GM10248 (cell line): ENCODE data around the gene SNX3.
"Not testable (repeated sequence)": the region's sequence is repeated elsewhere in the genome, so short reads cannot be mapped to it uniquely, and the experiment has no call there.

Source experiments
- CTCF ChIA-PET: fragments of 300-600 bp; sonication (Branson Sonifier 250); formaldehyde crosslinking; extraction: SDS; loops from one replicate; lab custom pipeline; 2021; ENCODE audit warnings: antibody characterized with exemption; lab: Yijun Ruan, JAX
- POLR2A ChIA-PET: fragments of 350-650 bp; sonication (Branson Sonifier 250); formaldehyde crosslinking; extraction: SDS; loops from one replicate; lab custom pipeline; 2020; ENCODE audit warnings: antibody characterized with exemption; lab: Yijun Ruan, JAX
- DNase-seq: peaks from one replicate; pipeline ENCODE4 v3.0.0; 2012; ENCODE audit errors: extremely low spot score
- CTCF ChIP-seq: IDR thresholded peaks from 2 replicates; pipeline ENCODE4 v1.5.1; 2012; ENCODE audit warnings: mild to moderate bottlenecking, low read depth; ENCODE audit errors: extremely low read depth, missing control alignments, control extremely low read depth

SNX3 gene

DNA sequence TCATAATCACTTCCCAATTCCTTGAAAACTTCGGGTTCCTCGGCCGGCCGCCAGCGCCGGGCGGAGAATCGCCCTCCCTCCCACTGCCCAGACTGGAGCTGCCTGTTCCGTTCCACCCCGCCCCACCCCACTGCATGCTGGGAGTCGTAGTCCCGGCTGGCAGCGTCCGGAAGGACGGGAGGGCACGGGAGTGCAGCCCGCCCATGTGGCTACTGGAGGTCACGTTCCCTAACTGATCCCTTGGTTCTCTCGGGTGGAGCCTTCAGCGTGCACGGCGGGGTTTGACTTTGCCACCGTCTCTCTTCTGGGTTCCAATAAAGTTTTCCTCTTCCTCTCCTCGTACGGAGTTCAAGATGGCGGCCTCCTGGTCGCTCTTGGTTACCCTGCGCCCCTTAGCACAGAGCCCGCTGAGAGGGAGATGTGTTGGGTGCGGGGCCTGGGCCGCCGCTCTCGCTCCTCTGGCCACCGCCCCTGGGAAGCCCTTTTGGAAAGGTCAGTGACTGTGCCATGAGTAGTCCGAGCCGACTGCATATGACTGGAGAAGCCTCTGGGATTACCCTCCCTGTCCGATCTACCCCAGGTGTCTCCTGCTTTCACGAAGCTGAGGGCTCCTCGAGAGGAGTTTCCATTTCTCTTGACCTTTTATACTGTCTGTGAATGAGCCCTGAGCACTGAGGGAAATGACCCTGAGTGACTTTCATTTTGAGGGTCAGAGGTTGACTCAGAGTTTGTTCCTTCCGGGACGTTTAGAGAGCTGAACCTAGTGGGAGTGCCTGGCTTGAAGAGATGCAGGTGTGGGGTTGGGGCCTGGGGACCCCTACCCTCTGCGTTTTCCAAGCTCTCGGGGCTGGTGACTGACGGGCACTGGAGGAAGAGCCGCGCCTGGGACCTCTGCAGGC lies 34.1 kb upstream of the SNX3 start, which contains the start of gene AFG1L:
TSS of gene AFG1L (plus strand) at position 328 of the 899 bp plus-strand sequence. CDS start at position 354, 26 bp downstream.
- TF ChIP-seq CTCF: no peak
- CTCF ChIA-PET: interaction anchor here (0.8 to 2.2 kb wide), 4 partner anchors 10 to 34 kb away, joined by 3 to 10 read pairs (median 8); partner anchors contain the start of gene SNX3
- peak; percentile 89 for DNase-seq
- POLR2A ChIA-PET: interaction anchor here (1.1 kb wide), 1 partner anchor 34 kb away, joined by 4 read pairs; no protein-coding TSS in a partner anchor

GRCh38 chr6:108294297-108294726 lies 33.5 kb upstream of the SNX3 start:
- no peak for DNase-seq
- TF ChIP-seq CTCF: no peak
- ChIA-PET CTCF (interaction anchor here (1.3 to 2.2 kb wide), 3 partner anchors 10 to 33 kb away, joined by 7 to 10 read pairs (median 9); partner anchors contain the start of gene SNX3), POLR2A (interaction anchor here (1.1 kb wide), 1 partner anchor 33 kb away, joined by 4 read pairs; no protein-coding TSS in a partner anchor)

DNA sequence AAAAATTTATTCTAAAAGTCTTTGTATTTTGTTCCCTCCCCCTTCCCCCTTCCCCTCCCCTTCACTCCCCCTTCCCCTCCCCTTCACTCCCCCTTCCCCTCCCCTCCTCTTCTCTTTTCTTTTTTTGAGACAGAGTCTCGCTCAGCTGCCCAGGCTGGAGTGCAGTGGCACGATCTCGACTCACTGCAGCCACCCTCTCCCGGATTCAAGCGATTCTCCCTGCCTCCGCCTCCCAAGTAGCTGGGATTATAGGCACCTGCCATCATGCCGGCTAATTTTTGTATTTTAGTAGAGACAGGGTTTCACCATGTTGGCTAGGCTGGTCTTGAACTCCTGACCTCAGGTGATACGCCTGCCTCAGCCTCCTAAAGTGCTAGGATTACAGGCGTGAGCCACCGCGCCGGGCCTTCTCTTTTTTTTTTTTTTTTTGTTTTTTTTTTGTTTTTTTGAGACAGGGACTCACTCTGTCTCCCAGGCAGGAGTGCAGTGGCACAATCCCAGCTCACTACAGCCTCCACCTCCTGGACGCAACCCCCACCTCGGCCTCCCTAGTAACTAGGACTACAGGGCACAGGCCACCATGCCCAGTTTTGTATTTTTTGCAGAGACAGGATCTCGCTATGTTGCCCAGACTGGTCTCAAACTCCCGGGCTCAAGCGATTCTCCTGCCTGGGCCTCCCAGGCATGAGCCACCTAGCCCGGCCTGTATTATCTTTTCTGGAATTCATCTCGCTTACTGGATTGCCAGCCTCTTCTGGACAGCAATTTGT lies 32.9 kb upstream of the SNX3 start:
- ChIA-PET CTCF (interaction anchor here (1.8 kb wide), 1 partner anchor 33 kb away, joined by 9 read pairs; the partner anchor contains the start of gene SNX3), POLR2A (interaction anchor here (1.1 kb wide), 1 partner anchor 32 kb away, joined by 4 read pairs; no protein-coding TSS in a partner anchor)
- TF ChIP-seq CTCF: no peak
- no peak for DNase-seq

GRCh38 chr6:108292561-108292960 lies 31.7 kb upstream of the SNX3 start:
- POLR2A ChIA-PET, DNase-seq: not testable (repeated sequence)
- CTCF ChIA-PET: interaction anchor here (1.0 kb wide), 1 partner anchor 32 kb away, joined by 3 read pairs; the partner anchor contains the start of gene SNX3

GRCh38 chr6:108291091-108291490 lies 30.3 kb upstream of the SNX3 start:
- POLR2A ChIA-PET: no interaction called here

DNA sequence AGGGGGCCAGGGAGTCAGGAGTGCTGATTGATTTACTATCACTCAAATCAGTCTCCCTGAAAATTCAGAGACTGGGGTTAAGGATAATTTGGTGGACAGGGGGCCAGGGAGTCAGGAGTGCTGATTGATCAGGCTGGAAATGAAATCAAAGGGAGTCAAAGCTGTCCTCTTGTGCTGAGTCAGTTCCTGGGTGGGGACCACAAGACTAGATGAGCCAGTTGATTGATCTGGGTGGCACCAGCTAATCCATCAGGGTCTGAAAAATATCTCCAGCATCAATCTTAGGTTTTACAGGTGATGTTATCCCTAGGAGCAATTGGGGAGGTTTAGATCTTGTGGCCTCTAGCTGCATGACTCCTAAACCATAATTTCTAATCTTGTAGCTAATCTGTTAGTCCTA lies 27.9 kb upstream of the SNX3 start:
- TF ChIP-seq CTCF: no peak
- CTCF ChIA-PET: no interaction called here
- POLR2A ChIA-PET: no interaction called here
- DNase-seq: no peak

More at GRCh38 chr6:108291091-108291490, 30.3 kb upstream of the SNX3 start:
- CTCF ChIA-PET: interaction anchor here (0.9 to 1.2 kb wide), 2 partner anchors 8 to 17 kb away, joined by 3 read pairs; no protein-coding TSS in a partner anchor
- TF ChIP-seq CTCF: no peak
- DNase-seq: no peak
